ENCODE data around the gene PNPLA2. TPM values are rescaled to one million over a fixed set of nuclear protein-coding genes. Genes with fewer than 3 reads are reported as not detected.

Gene PNPLA2
- total RNA-seq (2014; rRNA removed; shearing (Covaris generic)) = 9.4 and 10.5 TPM in 2 replicates

- no peak for DNase-seq (ENCODE audit: low read depth)
These were observed at the start of gene PNPLA2 for GRCh38 chr11:818396-819128. Gene PNPLA2, plus strand, starts transcription at chr11:818914. Its CDS starts 805 bp downstream, at chr11:819719.

GRCh38 chr11:769887-770641 is 48.6 kb upstream of the PNPLA2 start:
- DNase-seq (ENCODE audit: low read depth) = no peak

- no peak for DNase-seq (ENCODE audit: low read depth)
These were observed 47.8 kb upstream of the PNPLA2 start for GRCh38 chr11:770642-771616.

GRCh38 chr11:771617-772204 is 47.0 kb upstream of the PNPLA2 start:
- no peak for DNase-seq (ENCODE audit: low read depth)

GRCh38 chr11:772429-773390 is 46.0 kb upstream of the PNPLA2 start:
- no peak for DNase-seq (ENCODE audit: low read depth)

GRCh38 chr11:773425-773824 is 45.3 kb upstream of the PNPLA2 start:
- no peak for DNase-seq (ENCODE audit: low read depth)

GRCh38 chr11:773830-774229 is 44.9 kb upstream of the PNPLA2 start:
- no peak for DNase-seq (ENCODE audit: low read depth)

- DNase-seq (ENCODE audit: low read depth) = peak; percentile 56
These were observed 43.7 kb upstream of the PNPLA2 start for GRCh38 chr11:774873-775592.

- DNase-seq (ENCODE audit: low read depth) = no peak
These were observed 42.5 kb upstream of the PNPLA2 start for GRCh38 chr11:776263-776560.

GRCh38 chr11:776561-777287 is 42.0 kb upstream of the PNPLA2 start:
- DNase-seq (ENCODE audit: low read depth) = no peak

GRCh38 chr11:777288-778255 is 41.1 kb upstream of the PNPLA2 start, which contains the start of gene GATD1:
Gene GATD1, minus strand, starts transcription at chr11:777487. Its CDS starts 25 bp downstream, at chr11:777462.
- DNase-seq (ENCODE audit: low read depth) = peak; percentile 76

- no peak for DNase-seq (ENCODE audit: low read depth)
These were observed 39.4 kb upstream of the PNPLA2 start for GRCh38 chr11:778976-779954.

- no peak for DNase-seq (ENCODE audit: low read depth)
These were observed 38.7 kb upstream of the PNPLA2 start for GRCh38 chr11:779955-780532.

- no peak for DNase-seq (ENCODE audit: low read depth)
These were observed 36.2 kb upstream of the PNPLA2 start for GRCh38 chr11:782264-783174.

- no peak for DNase-seq (ENCODE audit: low read depth)
These were observed 35.1 kb upstream of the PNPLA2 start for GRCh38 chr11:783581-784015.
